Measurements from ENCODE around the gene ANKRD55. TPM values are rescaled to one million over a fixed set of nuclear protein-coding genes. Genes with fewer than 3 reads are reported as not detected.
A peak's percentile ranks its signal among the peaks of the same experiment; 100 is the strongest.

Gene ANKRD55
- polyA plus RNA-seq, 1 of the 3 experiments (the other 2 are of a cell fraction), result not detected

DNA sequence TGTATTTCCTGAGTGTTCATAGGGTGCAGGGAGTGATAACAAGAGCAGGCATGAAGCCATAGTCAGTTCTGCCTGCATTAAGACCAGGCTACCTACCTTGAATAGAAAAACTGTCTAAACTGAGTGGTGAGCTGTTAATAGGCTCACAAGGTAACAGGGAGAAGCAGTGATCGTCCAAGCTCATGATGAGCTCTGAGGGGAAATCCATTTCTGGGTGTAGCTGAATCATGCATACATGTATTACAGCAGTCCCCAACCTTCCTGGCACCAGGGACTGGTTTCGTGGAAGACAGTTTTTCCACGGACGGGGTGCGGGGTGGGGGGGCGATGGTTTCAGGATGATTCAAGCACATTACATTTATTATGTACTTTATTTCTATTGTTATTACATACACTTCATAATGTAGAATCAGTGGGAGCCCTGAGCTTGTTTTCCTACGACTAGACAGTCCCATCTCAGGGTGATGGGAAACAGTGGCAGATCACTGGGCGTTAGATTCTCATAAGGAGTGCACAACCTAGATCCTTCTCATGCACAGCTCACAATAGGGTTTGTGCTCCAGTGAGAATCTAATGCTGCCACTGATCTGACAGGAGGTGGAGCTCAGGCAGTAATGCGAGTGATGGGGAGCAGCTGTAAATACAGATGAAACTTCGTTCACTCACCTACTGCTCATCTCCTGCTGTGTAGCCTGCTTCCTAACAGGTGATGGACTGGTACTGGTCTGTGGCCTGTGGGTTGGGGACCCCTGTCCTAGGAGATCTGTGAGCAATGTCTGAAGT is 138.4 kb downstream of the ANKRD55 start (continued):
- TF ChIP-seq GABPA (IDR thresholded peaks at IDR 0.05; ENCODE audit: low read depth), result no peak

DNA sequence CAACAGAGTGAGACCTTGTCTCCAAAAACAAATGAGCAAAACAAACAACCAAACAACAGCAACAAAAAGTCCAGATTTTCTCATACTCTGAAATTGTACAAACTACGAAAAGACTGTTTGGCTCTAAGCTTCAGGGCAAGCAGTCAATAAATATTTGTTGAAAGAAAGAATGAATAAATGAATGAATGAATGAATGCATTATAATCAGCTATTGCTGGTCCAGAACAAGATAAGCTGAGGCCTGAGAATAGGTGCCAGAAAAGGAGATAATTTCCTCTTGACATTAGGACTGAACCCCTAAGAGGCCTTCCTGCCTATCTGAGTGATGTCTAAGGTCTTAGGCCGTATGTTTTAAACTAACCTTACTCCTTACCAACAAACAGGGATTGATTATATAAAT is 139.2 kb downstream of the ANKRD55 start:
- Histone ChIP-seq H3K4me3 (ENCODE audit: low read depth in 2 of 2, low read length in 1 of 2) (no peak overlapping the region), H3K9me3 (no peaks in the 10 kb centered on the region), H3K27me3 (ENCODE audit: insufficient read depth) (no peaks in the 10 kb centered on the region), H3K9ac (no peak overlapping the region), H3F3A (replicated peaks; ENCODE audit: insufficient read depth) (peaks cover 4% of the 10 kb centered on the region), H4K20me1 (ENCODE audit: insufficient read depth) (no peaks in the 10 kb centered on the region), H2AFZ (ENCODE audit: low read depth) (no peak overlapping the region), H3K9me2 (no peaks in the 10 kb centered on the region), H3K36me3 (replicated peaks in 1 of 2; ENCODE audit: control insufficient read depth in 1 of 2, insufficient read depth in 2 of 2, low read length in 1 of 2) (no peaks in the 10 kb centered on the region), H3K27ac (ENCODE audit: low read depth in 2 of 2, low read length in 1 of 2) (no peak overlapping the region), H3K79me2 (ENCODE audit: insufficient read depth) (no peaks in the 10 kb centered on the region), H3K4me1 (ENCODE audit: control insufficient read depth in 1 of 2, insufficient read depth in 2 of 2, low read depth in 1 of 2, low read length in 1 of 2) (peaks cover 0 to 6% of the 10 kb centered on the region in 2 experiments; a peak in 2 of 4 replicates), H3K4me2 (no peak overlapping the region)
- DNase-seq, result no peak
- CTCF ChIA-PET, result interaction anchor here (1.0 to 1.2 kb wide), 2 partner anchors 82 to 157 kb away, joined by 3 read pairs; no protein-coding TSS in a partner anchor
- POLR2A ChIA-PET, result no interaction called here
- no peak for TF ChIP-seq SIN3A (IDR thresholded peaks at IDR 0.05; ENCODE audit: borderline replicate concordance, low read depth, low read length)
- TF ChIP-seq EP300 (IDR thresholded peaks at IDR 0.05; ENCODE audit: borderline replicate concordance in 1 of 2, low read depth in 1 of 2, low read length in 1 of 2), result no peak
- 98% methylated on average over 2 of the region's 2 CpGs for WGBS (ENCODE audit: low lambda C conversion rate)

DNA sequence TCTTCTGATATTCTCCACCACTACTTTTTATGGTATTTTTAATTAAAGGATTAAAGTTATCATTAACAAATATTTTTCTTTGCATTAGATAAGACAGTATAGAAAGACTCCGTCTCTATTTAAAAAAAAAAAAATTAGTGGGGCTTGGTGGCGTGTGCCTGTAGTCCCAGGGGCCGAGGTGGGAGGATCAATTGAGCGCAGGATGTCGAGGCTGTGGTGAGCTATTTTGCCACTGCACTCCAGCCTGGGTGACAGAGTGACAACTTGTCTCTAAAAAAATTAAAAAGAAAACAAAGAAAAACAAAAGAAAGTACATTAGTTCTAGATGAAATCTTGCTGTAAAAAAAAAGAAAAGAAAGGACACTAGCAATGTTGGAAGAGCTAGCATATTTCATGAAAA is 141.0 kb downstream of the ANKRD55 start:
- Histone ChIP-seq H3K27ac (ENCODE audit: low read depth in 2 of 2, low read length in 1 of 2) (no peak overlapping the region), H3K27me3 (ENCODE audit: insufficient read depth) (no peaks in the 10 kb centered on the region), H3K36me3 (replicated peaks in 1 of 2; ENCODE audit: control insufficient read depth in 1 of 2, insufficient read depth in 2 of 2, low read length in 1 of 2) (no peaks in the 10 kb centered on the region), H3K9ac (no peak overlapping the region), H3K4me1 (ENCODE audit: control insufficient read depth in 1 of 2, insufficient read depth in 2 of 2, low read depth in 1 of 2, low read length in 1 of 2) (peaks cover 0 to 6% of the 10 kb centered on the region in 2 experiments; a peak in 2 of 4 replicates), H3F3A (replicated peaks; ENCODE audit: insufficient read depth) (peaks cover 4% of the 10 kb centered on the region), H4K20me1 (ENCODE audit: insufficient read depth) (no peaks in the 10 kb centered on the region), H3K9me3 (no peaks in the 10 kb centered on the region), H3K79me2 (ENCODE audit: insufficient read depth) (no peaks in the 10 kb centered on the region), H2AFZ (ENCODE audit: low read depth) (no peak overlapping the region), H3K4me2 (no peak overlapping the region), H3K9me2 (no peaks in the 10 kb centered on the region), H3K4me3 (ENCODE audit: low read depth in 2 of 2, low read length in 1 of 2) (no peak overlapping the region)
- no peak for TF ChIP-seq RFX5 (IDR thresholded peaks at IDR 0.05; ENCODE audit: low read length)
- TF ChIP-seq RXRA (IDR thresholded peaks at IDR 0.05; ENCODE audit: borderline replicate concordance, low read depth), result no peak
- TF ChIP-seq EZH2phosphoT487 (IDR thresholded peaks at IDR 0.05; ENCODE audit: borderline replicate concordance, low read depth), result no peak
- TF ChIP-seq YY1 (IDR thresholded peaks at IDR 0.05; ENCODE audit: low read depth), result no peak
- TF ChIP-seq EP300 (IDR thresholded peaks at IDR 0.05; ENCODE audit: borderline replicate concordance in 1 of 2, low read depth in 1 of 2, low read length in 1 of 2), result no peak
- CTCF ChIA-PET, result no interaction called here
- WGBS (ENCODE audit: low lambda C conversion rate), result 86% methylated on average over 5 of the region's 5 CpGs
- DNase-seq, result no peak
- POLR2A ChIA-PET, result no interaction called here

DNA sequence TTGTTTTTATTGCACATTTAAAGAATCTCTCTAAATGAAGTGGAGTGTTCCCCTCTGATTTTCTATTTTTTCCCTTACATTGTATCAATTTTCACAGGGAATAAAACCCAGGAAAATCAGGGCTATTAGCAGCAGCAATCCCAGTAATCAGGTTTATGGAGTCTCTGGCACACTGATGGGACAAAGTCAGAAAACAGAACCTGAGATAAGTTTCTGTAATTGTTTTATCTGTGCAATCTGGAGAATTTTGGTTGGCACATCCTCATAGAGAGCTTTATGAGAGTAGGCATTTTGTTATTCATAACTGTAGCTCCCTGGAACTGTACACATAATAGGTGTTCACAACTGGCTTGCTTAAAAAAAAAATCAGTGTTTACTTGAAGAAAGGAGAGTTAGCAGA is 141.5 kb downstream of the ANKRD55 start:
- ChIA-PET CTCF (no interaction called here), POLR2A (no interaction called here)
- H3F3A ChIP-seq (replicated peaks; ENCODE audit: insufficient read depth), result peaks cover 4% of the 10 kb centered on the region
- no peak overlapping the region for H3K4me3 ChIP-seq (ENCODE audit: low read depth in 2 of 2, low read length in 1 of 2)
- no peak overlapping the region for H2AFZ ChIP-seq (ENCODE audit: low read depth)
- no peak overlapping the region for H3K9ac ChIP-seq
- H3K9me3 ChIP-seq, result no peaks in the 10 kb centered on the region
- peak; percentile 66 for DNase-seq
- no peaks in the 10 kb centered on the region for H4K20me1 ChIP-seq (ENCODE audit: insufficient read depth)
- no peaks in the 10 kb centered on the region for H3K36me3 ChIP-seq (replicated peaks in 1 of 2; ENCODE audit: control insufficient read depth in 1 of 2, insufficient read depth in 2 of 2, low read length in 1 of 2)
- H3K4me1 ChIP-seq (ENCODE audit: control insufficient read depth in 1 of 2, insufficient read depth in 2 of 2, low read depth in 1 of 2, low read length in 1 of 2), result peaks cover 0 to 6% of the 10 kb centered on the region in 2 experiments; a peak in 2 of 4 replicates
- no peaks in the 10 kb centered on the region for H3K27me3 ChIP-seq (ENCODE audit: insufficient read depth)
- no peaks in the 10 kb centered on the region for H3K79me2 ChIP-seq (ENCODE audit: insufficient read depth)
- H3K27ac ChIP-seq (ENCODE audit: low read depth in 2 of 2, low read length in 1 of 2), result no peak overlapping the region
- no peaks in the 10 kb centered on the region for H3K9me2 ChIP-seq
- TF ChIP-seq NRF1 (IDR thresholded peaks at IDR 0.05; ENCODE audit: low read depth, low read length), result no peak
- peak; percentile 90 for TF ChIP-seq GATA2 (CRISPR knock-in tag; IDR thresholded peaks at IDR 0.05)
- peak; percentile 98 for TF ChIP-seq RCOR1 (IDR thresholded peaks at IDR 0.05; ENCODE audit: low read length)
- TF ChIP-seq CHD2 (IDR thresholded peaks at IDR 0.05; ENCODE audit: low read length, partially characterized antibody), result peak; percentile 76
- TF ChIP-seq TAF1 (IDR thresholded peaks at IDR 0.05; ENCODE audit: borderline replicate concordance, low read depth, low read length), result no peak
- TF ChIP-seq SMC3 (IDR thresholded peaks at IDR 0.05; ENCODE audit: low read depth, low read length), result no peak
- peak in 1 of 2 experiments; percentile 92; a peak in 2 of 4 replicates for TF ChIP-seq EP300 (IDR thresholded peaks at IDR 0.05; ENCODE audit: borderline replicate concordance in 1 of 2, low read depth in 1 of 2, low read length in 1 of 2)
- TF ChIP-seq TCF12 (IDR thresholded peaks at IDR 0.05), result peak; percentile 13; the same call in 1 of the 2 replicates
- H3K4me2 ChIP-seq, result no peak overlapping the region
